Naive thymus-derived CD8-positive, alpha-beta T cell (primary cell): ENCODE results near the gene ITGB2. TPM values are rescaled to one million over a fixed set of nuclear protein-coding genes. Genes with fewer than 3 reads are reported as not detected.

Source experiments
- ATAC-seq, 2 donors: fragments of 150-1000 bp; cut with Tn5 transposase in 1 of 2; sonication (Bioruptor Pico), chemical (Tn5 transposase) in 1 of 2; 1 replicate in 1 of 2; 2 replicates in 1 of 2; pipeline ENCODE4 v1.10.0; 2021; ENCODE audit warnings: mild to moderate bottlenecking in 2 of 2, moderate library complexity in 2 of 2
- POLR2A ChIA-PET: fragments of 350-600 bp; sonication (Branson Sonifier 250); formaldehyde crosslinking; loops from one replicate; lab custom pipeline; 2021; ENCODE audit warnings: antibody characterized with exemption; lab: Charles Lee
- DNase-seq, 10 donors: peaks; one replicate each; pipeline versions ENCODE4 v3.0.0 to v3.0.0-alpha.2; 2020 to 2022
- H3K27ac Mint-ChIP-seq, 10 donors: one replicate each; pipeline ENCODE4 v1.8.0; 2020 to 2022; ENCODE audit warnings: mild to moderate bottlenecking in 10 of 10, mixed read lengths in 10 of 10, moderate library complexity in 4 of 10, inconsistent platforms in 1 of 10
- H3K27me3 Mint-ChIP-seq, 5 donors: one replicate each; pipeline ENCODE4 v1.8.0; 2021 to 2022; ENCODE audit warnings: mixed read lengths in 5 of 5
- H3K36me3 Mint-ChIP-seq, 3 donors: one replicate each; pipeline ENCODE4 v1.8.0; 2020 to 2022; ENCODE audit warnings: mixed read lengths in 3 of 3, mild to moderate bottlenecking in 2 of 3, inconsistent platforms in 1 of 3
- H3K4me1 Mint-ChIP-seq, 4 donors: one replicate each; pipeline ENCODE4 v1.8.0; 2021 to 2022; ENCODE audit warnings: mixed read lengths in 4 of 4
- H3K4me3 Mint-ChIP-seq, 10 donors: one replicate each; pipeline ENCODE4 v1.8.0; 2020 to 2022; ENCODE audit warnings: mild to moderate bottlenecking in 10 of 10, mixed read lengths in 10 of 10, moderate library complexity in 6 of 10, inconsistent platforms in 1 of 10
- H3K9me3 Mint-ChIP-seq, 9 donors: one replicate each; pipeline ENCODE4 v1.8.0; 2020 to 2022; ENCODE audit warnings: mixed read lengths in 9 of 9, mild to moderate bottlenecking in 3 of 9, inconsistent platforms in 1 of 9, moderate library complexity in 1 of 9
- polyA plus RNA-seq, 3 donors: library from polyadenylated mRNA; unstranded; fragments of 300-500 nt; fragmentation: Illumina TruSeq; gene quantifications; one replicate each; pipeline ENCODE4 v1.2.3, GENCODE V29; 2021
- total RNA-seq, 8 experiments: library from RNA in 2 of 8; stranded (reverse) in 2 of 8; gene quantifications; one replicate each; pipeline ENCODE4 v1.2.3 and lab custom pipeline; 2021 to 2026

The ITGB2 gene
- total and polyA plus RNA-seq, 5 experiments from 2014 or later: 177 to 549 (median 423) TPM

DNA sequence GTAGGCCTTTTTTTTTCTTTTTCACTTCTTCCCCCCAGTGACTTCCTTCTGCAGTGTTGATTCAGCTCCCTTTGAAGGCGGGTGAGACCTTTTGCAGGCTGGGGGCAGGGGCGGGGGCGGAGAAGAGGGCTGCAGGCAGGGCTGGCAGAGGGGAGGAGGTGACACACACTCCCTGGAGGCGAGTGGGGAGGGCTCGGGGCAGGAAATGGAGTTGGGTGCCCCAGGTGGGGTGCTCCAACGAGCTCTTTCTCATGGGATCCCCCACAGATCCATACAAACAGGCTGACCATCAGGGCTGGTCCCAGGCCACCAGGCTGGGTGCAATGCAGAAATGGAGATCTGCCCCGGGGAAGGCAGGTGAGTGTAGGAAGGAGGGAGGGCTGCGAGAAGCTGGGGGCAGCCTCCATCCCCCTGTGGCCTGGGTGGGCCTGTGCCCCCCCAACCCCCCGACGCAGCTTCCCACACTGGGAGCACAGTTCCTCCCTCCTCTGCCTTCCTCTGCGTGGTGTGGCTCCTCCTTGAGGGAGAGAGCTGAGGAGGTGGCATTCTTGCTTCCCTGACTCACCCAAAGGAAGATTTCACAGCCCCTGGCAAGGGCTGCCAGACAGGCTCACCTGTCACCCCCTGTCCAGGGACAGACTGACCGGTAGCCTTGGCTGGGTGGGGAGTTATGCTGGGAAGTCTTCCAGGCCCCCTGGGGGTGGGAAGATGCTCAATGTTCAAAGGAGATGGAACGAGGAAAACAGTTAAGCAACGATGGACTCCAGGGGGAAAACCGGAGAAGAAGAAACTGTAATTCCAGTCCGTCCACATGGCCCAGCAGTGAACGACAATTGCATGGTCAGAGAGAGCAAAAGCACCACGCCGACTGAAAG, 7.1 kb upstream of the ITGB2 start:
- H3K27ac Mint-ChIP-seq: peak overlapping the region; percentile 70 to 99 (median 96)
- H3K27me3 Mint-ChIP-seq: no peaks in the 10 kb centered on the region
- peak; percentile 69 to 82 for ATAC-seq
- peaks cover 0 to 5% (median 0%) of the 10 kb centered on the region in 3 donors for H3K36me3 Mint-ChIP-seq
- POLR2A ChIA-PET: interaction anchor here (0.6 to 13.7 kb wide), 18 partner anchors 9 to 584 kb away, joined by 3 to 703 read pairs (median 4); partner anchors contain the start of genes ITGB2, KRTAP12-3, PTTG1IP and SLX9
- peak; percentile 75 to 96 (median 84) for DNase-seq
- H3K4me1 Mint-ChIP-seq: peaks cover 50 to 83% (median 78%) of the 10 kb centered on the region in 4 donors
- H3K9me3 Mint-ChIP-seq: peaks cover 0 to 4% (median 0%) of the 10 kb centered on the region in 9 donors
- peak overlapping the region; percentile 88 to 96 (median 91) for H3K4me3 Mint-ChIP-seq

DNA sequence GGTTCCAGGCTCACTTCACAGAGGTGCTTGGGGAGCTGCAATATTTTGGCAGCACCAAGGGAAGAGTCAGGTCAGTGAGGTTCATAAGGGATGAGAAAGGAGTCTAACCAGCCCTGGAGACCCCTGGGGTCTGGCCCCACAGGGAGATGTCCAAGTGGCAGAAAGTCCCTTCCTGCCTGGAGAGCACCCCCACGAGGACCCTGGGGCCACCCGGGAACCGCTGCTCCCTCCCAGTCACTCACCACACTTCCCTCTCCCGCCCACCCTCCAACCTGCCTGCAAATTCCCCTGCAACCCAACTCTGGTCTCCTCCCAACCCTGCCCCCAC, 6.5 kb upstream of the ITGB2 start:
- Mint-ChIP-seq H3K27ac (peak overlapping the region; percentile 90 to 99 (median 96)), H3K9me3 (peaks cover 0 to 4% (median 0%) of the 10 kb centered on the region in 9 donors), H3K36me3 (peaks cover 0 to 5% (median 0%) of the 10 kb centered on the region in 3 donors), H3K27me3 (no peaks in the 10 kb centered on the region), H3K4me1 (peaks cover 51 to 87% (median 83%) of the 10 kb centered on the region in 4 donors), H3K4me3 (peak overlapping the region; percentile 88 to 96 (median 91))
- POLR2A ChIA-PET: interaction anchor here (0.6 to 13.7 kb wide), 16 partner anchors 10 to 583 kb away, joined by 3 to 703 read pairs (median 5); partner anchors contain the start of genes ITGB2, PTTG1IP, SLX9 and SUMO3
- ATAC-seq (no peak), DNase-seq (no peak)

DNA sequence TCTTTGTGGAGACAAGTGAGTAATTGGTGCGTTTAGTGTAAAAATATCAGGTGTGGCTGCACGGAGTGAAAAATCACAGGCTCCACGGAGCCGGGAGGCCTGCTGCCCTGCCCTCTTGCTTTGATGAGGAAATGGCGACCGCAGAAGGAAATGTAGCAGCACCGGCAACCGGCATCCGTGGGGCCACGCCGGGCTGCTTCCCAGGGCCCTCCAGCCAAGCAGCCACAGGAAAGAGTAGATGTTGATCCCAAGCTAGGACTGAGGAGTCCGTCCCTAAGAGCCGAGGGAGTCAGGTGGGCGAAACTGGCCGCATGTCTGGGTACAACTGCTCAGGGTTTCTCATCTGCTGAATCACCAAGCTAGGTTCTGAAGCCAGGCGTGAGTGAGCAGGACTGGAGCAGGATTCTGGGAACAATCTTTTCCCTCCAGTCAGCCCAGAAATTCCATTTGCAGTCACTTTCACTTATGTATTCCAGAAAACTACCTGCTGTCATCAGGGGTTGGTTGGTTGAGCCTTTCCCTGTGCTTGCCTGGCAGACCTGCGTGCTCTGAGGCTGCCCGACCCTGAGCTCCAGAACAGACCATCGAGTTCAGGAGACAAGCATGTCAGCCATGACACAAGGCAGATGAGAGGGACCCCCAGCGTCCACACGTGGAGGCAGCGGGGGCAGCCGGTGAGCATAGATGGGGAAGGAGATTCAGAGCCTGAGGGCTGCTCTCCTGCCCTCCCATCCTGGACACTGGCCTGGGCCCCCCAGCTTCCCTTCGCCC, 5.8 kb upstream of the ITGB2 start:
- peak in 8 of 10 donors; percentile 41 to 70 (median 60) for DNase-seq
- POLR2A ChIA-PET: interaction anchor here (0.8 to 13.7 kb wide), 10 partner anchors 11 to 125 kb away, joined by 3 to 703 read pairs (median 8); partner anchors contain the start of genes ITGB2, PTTG1IP, SUMO3 and UBE2G2
- Mint-ChIP-seq H3K36me3 (peaks cover 0 to 5% (median 0%) of the 10 kb centered on the region in 3 donors), H3K9me3 (peaks cover 0 to 4% (median 0%) of the 10 kb centered on the region in 9 donors), H3K4me1 (peaks cover 51 to 94% (median 89%) of the 10 kb centered on the region in 4 donors), H3K27ac (peak overlapping the region; percentile 90 to 99 (median 96)), H3K27me3 (no peaks in the 10 kb centered on the region), H3K4me3 (peak overlapping the region; percentile 88 to 96 (median 91))
- peak; percentile 28 to 41 for ATAC-seq

DNA sequence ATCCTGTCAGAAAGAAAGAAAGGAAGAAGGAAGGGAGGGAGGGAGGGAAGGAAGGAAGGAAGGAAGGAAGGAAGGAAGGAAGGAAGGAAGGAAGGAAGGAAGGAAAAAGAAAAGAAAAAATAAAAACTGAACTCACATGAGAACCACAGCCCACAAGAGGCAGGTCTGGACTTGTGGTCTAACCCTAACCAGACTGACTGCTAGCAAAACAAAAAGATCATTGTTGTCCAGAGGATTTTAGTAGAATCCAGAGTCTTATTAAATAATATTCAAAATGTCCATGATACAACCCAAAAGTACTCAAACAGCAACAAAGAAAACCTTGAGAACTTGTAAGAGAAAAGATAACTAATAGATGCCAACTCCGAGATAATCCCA, 4.7 kb upstream of the ITGB2 start:
- Mint-ChIP-seq H3K27me3 (no peaks in the 10 kb centered on the region), H3K9me3 (peaks cover 0 to 4% (median 0%) of the 10 kb centered on the region in 9 donors), H3K36me3 (peaks cover 0 to 5% (median 0%) of the 10 kb centered on the region in 3 donors), H3K4me1 (peaks cover 51 to 94% (median 88%) of the 10 kb centered on the region in 4 donors), H3K27ac (peak overlapping the region; percentile 34 to 96 (median 92)), H3K4me3 (peak overlapping the region; percentile 58 to 94 (median 72))
- DNase-seq (no peak), ATAC-seq (no peak)
- POLR2A ChIA-PET: interaction anchor here (1.2 to 13.7 kb wide), 4 partner anchors 12 to 51 kb away, joined by 3 to 703 read pairs (median 164); partner anchors contain the start of genes ITGB2 and PTTG1IP

DNA sequence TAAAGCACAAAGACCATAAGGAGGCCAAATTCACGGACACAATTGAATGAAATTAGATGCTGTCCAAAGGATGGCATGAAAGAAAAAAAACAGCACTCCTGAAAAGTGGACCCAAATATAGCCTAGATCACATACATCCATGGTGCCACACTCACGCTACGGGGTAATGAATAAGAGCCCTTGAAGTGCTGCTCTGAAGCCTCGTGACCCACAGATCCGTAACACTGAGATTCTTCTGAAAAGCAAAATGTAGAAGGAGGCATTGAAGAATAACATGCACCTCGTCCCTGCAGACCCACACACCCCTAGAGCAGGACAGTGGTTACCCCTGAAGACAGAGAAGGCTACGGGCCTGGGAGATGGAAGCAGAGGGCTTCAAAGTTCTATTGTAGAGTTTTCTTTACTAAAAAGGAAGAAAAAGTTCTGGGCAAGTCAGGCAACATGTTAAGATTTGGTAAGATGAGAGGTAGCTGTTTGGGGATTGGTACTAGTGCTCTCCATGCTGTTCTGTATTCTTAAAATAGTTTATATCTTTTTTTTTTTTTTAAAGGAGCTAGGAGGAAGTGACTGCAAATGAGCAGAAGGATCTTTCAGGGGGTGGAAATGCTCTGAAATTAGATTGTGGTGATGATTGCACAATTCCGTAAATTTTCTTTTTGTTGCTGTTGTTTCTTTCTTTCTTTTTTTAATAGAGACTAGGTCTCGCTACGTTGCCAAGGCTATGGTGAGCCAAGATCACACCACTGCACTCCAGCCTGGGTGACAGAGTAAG, 4.1 kb upstream of the ITGB2 start:
- DNase-seq (peak in 1 of 10 donors; percentile 39), ATAC-seq (peak; percentile 8 to 11)
- peaks cover 0 to 4% (median 0%) of the 10 kb centered on the region in 9 donors for H3K9me3 Mint-ChIP-seq
- POLR2A ChIA-PET: interaction anchor here (0.5 to 13.7 kb wide), 4 partner anchors 12 to 47 kb away, joined by 3 to 703 read pairs (median 120); partner anchors contain the start of gene ITGB2
- no peaks in the 10 kb centered on the region for H3K27me3 Mint-ChIP-seq
- H3K4me3 Mint-ChIP-seq: peak overlapping the region; percentile 58 to 94 (median 72)
- H3K36me3 Mint-ChIP-seq: peaks cover 2 to 5% (median 4%) of the 10 kb centered on the region in 3 donors
- H3K27ac Mint-ChIP-seq: peak overlapping the region; percentile 34 to 96 (median 92)
- peaks cover 51 to 94% (median 85%) of the 10 kb centered on the region in 4 donors for H3K4me1 Mint-ChIP-seq

DNA sequence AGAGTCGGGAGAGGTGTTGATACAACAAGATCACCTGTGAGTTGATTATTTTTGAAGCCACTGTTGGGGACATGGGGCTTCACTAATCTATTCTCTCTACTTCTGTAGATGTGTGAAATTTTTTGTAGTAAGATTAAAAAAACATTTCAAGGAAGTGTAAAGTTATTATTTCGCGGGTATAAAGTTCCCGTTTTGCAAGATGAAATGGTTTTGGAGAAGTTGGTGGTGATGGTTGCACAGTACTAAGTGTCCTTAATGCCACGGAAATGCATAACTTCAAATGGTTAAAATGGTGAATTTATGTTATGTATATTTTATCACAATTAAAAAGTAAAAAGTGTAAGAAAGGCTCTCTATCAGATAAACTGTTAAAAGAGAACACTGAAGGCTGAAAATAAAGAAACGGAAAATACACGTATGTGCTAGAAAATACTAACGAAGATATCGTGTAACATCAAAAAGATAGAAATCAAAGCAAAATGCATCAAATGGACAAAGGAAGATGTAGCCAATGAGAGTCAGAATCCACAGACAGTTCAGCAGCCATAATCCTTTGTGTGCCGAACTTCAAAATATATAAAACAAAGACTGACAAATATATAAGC, 2.9 kb upstream of the ITGB2 start:
- peak overlapping the region in 8 of 10 donors; percentile 21 to 93 (median 50) for H3K4me3 Mint-ChIP-seq
- POLR2A ChIA-PET: interaction anchor here (13.7 kb wide), 1 partner anchor 11 kb away, joined by 703 read pairs; the partner anchor contains the start of gene ITGB2
- peak overlapping the region; percentile 34 to 96 (median 91) for H3K27ac Mint-ChIP-seq
- no peaks in the 10 kb centered on the region for H3K27me3 Mint-ChIP-seq
- peaks cover 45 to 87% (median 78%) of the 10 kb centered on the region in 4 donors for H3K4me1 Mint-ChIP-seq
- ATAC-seq: no peak
- DNase-seq: no peak
- H3K36me3 Mint-ChIP-seq: peaks cover 4 to 5% (median 5%) of the 10 kb centered on the region in 3 donors
- H3K9me3 Mint-ChIP-seq: peaks cover 0 to 4% (median 0%) of the 10 kb centered on the region in 9 donors

DNA sequence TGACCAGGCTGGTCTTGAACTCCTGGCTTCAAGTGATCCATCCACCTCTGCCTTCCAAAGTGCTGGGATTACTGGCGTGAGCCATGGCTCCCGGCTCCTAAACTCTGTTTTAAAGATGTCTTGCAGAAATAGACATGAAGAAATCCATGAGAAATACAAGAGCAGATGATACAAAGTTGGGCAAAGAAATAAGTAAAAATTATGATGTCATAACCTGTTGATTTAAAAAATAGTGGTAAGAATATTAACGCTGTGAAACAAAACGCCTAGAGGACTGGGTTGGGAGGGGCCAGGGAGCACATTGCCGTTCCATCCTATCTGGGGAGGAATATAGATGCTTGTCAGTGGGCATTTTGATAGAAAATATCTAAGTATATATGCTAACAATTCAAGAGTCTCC, 1.2 kb upstream of the ITGB2 start:
- Mint-ChIP-seq H3K27me3 (no peaks in the 10 kb centered on the region), H3K36me3 (peaks cover 4 to 20% (median 6%) of the 10 kb centered on the region in 3 donors), H3K4me1 (peaks cover 43 to 88% (median 82%) of the 10 kb centered on the region in 4 donors), H3K9me3 (peaks cover 0 to 4% (median 0%) of the 10 kb centered on the region in 9 donors), H3K27ac (peak overlapping the region; percentile 59 to 96 (median 82)), H3K4me3 (peak overlapping the region; percentile 33 to 100 (median 84))
- ATAC-seq (no peak), DNase-seq (no peak)
- POLR2A ChIA-PET: interaction anchor here (1.5 to 1.6 kb wide), 2 partner anchors 14 to 24 kb away, joined by 6 read pairs; no protein-coding TSS in a partner anchor

DNA sequence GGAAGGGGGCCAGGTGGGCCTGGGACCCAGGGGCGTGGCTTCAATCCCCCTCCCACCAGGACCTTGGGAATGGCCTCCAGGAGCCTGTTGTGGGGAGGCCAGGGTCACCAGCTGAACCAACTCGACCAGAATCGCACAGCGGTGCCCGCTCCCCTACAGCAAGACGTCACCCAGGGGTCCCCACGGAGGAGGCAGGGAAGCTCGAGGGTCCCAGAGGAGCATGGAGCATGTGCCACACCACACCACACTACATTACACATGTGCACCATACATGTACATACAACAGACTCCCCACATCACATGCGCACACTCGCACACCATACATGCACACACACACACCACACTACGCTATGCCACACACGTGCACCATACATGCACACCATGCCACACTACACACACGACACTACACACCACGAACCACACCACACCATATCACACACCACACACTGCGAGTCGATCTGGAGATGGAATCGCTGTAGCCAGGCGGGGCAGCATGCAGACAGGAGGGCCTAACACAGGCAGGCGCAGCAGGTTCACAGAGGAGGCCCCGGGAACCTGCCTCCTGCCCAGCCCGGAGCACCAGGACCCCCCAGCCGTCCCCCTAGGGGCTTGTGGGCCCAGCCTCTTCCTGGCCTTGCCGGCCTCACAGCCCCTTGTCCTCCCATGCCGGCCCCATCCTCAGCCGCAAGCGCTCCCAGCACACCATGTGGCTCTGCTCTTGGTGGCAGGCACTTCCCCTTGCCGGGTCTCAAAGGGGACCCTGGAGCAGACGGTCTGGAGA, 596 bp downstream of the ITGB2 start:
- H3K4me3 Mint-ChIP-seq: peak overlapping the region; percentile 93 to 100 (median 98)
- peaks cover 4 to 23% (median 6%) of the 10 kb centered on the region in 3 donors for H3K36me3 Mint-ChIP-seq
- H3K9me3 Mint-ChIP-seq: peaks cover 0 to 4% (median 0%) of the 10 kb centered on the region in 9 donors
- POLR2A ChIA-PET: interaction anchor here (0.8 to 16.7 kb wide), 11 partner anchors 8 to 47 kb away, joined by 4 to 703 read pairs (median 9); partner anchors contain the start of gene PTTG1IP
- H3K4me1 Mint-ChIP-seq: peaks cover 45 to 91% (median 84%) of the 10 kb centered on the region in 4 donors
- DNase-seq (peak in 1 of 10 donors; percentile 28), ATAC-seq (peak; percentile 28 to 33)
- no peaks in the 10 kb centered on the region for H3K27me3 Mint-ChIP-seq
- peak overlapping the region; percentile 92 to 99 (median 96) for H3K27ac Mint-ChIP-seq

DNA sequence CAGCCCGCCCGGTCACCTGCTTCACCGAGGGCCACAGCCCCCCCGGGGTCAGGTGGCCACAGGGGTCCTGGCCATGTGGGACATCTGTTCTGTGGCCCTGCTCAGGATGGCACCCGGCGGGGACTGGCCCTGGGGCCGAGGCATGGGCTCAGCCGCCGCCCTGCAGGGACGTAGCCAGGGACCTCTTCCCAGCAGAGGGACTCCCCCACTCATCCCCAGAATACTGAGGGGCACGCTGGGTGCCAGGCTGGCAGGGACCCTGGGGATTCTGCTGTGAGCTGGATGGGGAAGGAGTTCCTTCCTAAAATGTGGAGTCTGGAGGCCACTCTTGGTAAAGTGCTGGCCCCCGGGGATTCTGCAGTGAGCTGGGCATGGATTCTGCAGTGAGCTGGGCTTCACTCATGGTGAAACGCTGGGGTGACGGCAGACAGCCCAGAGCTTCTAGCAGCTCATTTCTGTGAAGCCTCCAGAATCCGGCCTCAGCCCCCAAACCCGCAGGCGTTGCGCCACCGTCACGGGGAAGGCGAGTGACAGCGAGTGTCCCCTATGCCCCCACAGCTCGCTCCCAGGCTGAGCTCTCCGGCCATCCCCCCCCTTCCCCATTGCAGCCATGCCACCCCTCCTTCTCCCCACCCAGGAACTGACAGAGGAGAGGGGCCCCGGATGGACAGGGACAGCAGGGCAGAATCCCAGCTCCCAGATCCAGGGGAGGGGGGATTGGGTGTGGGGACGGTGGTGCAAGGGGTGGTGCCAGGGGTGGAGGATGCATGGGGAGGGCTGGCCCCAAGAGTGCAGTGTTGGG, 1.4 kb downstream of the ITGB2 start:
- Mint-ChIP-seq H3K4me1 (peaks cover 43 to 91% (median 84%) of the 10 kb centered on the region in 4 donors), H3K36me3 (peaks cover 4 to 23% (median 6%) of the 10 kb centered on the region in 3 donors), H3K27me3 (no peaks in the 10 kb centered on the region), H3K27ac (peak overlapping the region; percentile 91 to 99 (median 94)), H3K4me3 (peak overlapping the region; percentile 93 to 100 (median 98)), H3K9me3 (peaks cover 0 to 4% (median 0%) of the 10 kb centered on the region in 9 donors)
- DNase-seq (no peak), ATAC-seq (no peak)
- POLR2A ChIA-PET: interaction anchor here (0.6 to 16.7 kb wide), 10 partner anchors 8 to 117 kb away, joined by 3 to 703 read pairs (median 7); partner anchors contain the start of genes PTTG1IP and UBE2G2
